HG03571 (cell line): Measurements from ENCODE around the gene LIN52.
"Not testable (repeated sequence)": the region's sequence is repeated elsewhere in the genome, so short reads cannot be mapped to it uniquely, and the experiment has no call there.

Source experiments
- ATAC-seq: cut with Tn5 transposase; IDR thresholded peaks from one replicate; pipeline ENCODE4 v1.9.1; 2021; ENCODE audit not compliant: unreplicated experiment

The LIN52 gene

GRCh38 chr14:74105381-74105780 lies 20.6 kb downstream of the LIN52 start:
- no peak for ATAC-seq

- ATAC-seq = no peak
Measured at GRCh38 chr14:74109369-74109768, 24.6 kb downstream of the LIN52 start.

GRCh38 chr14:74111395-74112216 lies 26.9 kb downstream of the LIN52 start:
- not testable (repeated sequence) for ATAC-seq

GRCh38 chr14:74125487-74125886 lies 40.7 kb downstream of the LIN52 start:
- ATAC-seq = not testable (repeated sequence)

- ATAC-seq = no peak
Measured at GRCh38 chr14:74126315-74127013, 41.7 kb downstream of the LIN52 start.

GRCh38 chr14:74127634-74128033 lies 42.9 kb downstream of the LIN52 start:
- ATAC-seq = no peak

- ATAC-seq = no peak
Measured at GRCh38 chr14:74133833-74134481, 49.2 kb downstream of the LIN52 start.

GRCh38 chr14:74134484-74134883 lies 49.7 kb downstream of the LIN52 start:
- no peak for ATAC-seq

- no peak for ATAC-seq
Measured at GRCh38 chr14:74135426-74135825, 50.7 kb downstream of the LIN52 start.

GRCh38 chr14:74140374-74140850 lies 55.7 kb downstream of the LIN52 start:
- no peak for ATAC-seq

- ATAC-seq = no peak
Measured at GRCh38 chr14:74141703-74142102, 56.9 kb downstream of the LIN52 start.

GRCh38 chr14:74142523-74142922 lies 57.8 kb downstream of the LIN52 start:
- no peak for ATAC-seq

GRCh38 chr14:74144789-74145188 lies 60.0 kb downstream of the LIN52 start:
- no peak for ATAC-seq

GRCh38 chr14:74147571-74147970 lies 62.8 kb downstream of the LIN52 start:
- ATAC-seq = no peak

- no peak for ATAC-seq
Measured at GRCh38 chr14:74148705-74149104, 63.9 kb downstream of the LIN52 start.

- ATAC-seq = no peak
Measured at GRCh38 chr14:74155287-74155686, 70.5 kb downstream of the LIN52 start.

- no peak for ATAC-seq
Measured at GRCh38 chr14:74155749-74156148, 71.0 kb downstream of the LIN52 start.

GRCh38 chr14:74160763-74161162 lies 76.0 kb downstream of the LIN52 start:
- ATAC-seq = no peak

- no peak for ATAC-seq
Measured at GRCh38 chr14:74161526-74162158, 76.9 kb downstream of the LIN52 start.

GRCh38 chr14:74169906-74170305 lies 85.2 kb downstream of the LIN52 start:
- ATAC-seq = no peak

- ATAC-seq = no peak
Measured at GRCh38 chr14:74176400-74176793, 91.6 kb downstream of the LIN52 start.
